ENCODE data around the gene NECTIN1.

The NECTIN1 gene

DNA sequence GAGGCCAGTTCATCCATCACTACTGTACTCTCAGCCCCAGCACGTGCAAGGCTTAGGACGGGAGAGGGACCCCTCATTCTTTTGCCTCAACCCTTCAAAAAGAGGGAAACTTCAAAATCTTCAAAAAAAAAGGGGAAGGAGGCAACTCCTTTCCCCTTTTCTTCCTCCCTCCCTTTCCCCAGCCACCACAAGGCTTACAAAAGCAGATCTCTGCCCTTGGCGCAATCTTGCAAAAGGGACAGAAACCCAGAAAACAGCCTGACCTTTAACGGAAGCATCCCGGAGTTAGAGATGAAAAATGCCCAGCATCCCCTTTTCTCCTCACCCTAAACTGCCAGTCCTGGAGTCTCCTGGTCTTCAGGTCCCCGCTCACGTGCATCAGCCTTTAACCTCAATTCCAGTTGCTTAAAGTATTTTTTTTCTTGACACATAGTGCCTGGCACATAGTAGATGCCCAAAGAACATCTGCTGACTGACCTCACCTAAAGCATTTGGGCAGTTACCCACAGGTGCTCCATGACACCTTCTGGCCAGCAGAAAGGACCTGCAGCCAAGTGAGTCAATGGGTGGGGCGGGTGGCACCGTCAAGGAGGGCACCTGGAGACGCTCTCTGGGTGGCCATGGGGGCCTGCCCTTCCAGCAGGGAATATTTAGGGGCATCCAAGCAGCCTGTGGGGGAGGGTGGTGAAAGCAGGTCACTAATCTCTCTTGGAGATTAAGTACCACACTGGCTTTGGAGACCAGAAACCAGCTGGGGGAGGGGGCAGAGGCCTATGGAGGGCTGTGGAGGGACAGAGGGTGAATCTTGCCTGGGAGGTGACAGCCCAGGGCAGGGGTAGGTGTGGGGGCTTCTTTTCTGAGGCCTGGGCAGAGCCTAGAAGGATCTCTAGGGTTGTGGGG lies 16.3 kb downstream of the NECTIN1 start:
- DNase-seq (ENCODE audit: low read depth) = no peak

- DNase-seq (ENCODE audit: low read depth) = no peak
Measured at GRCh38 chr11:119712006-119712405, 17.0 kb downstream of the NECTIN1 start.

DNA sequence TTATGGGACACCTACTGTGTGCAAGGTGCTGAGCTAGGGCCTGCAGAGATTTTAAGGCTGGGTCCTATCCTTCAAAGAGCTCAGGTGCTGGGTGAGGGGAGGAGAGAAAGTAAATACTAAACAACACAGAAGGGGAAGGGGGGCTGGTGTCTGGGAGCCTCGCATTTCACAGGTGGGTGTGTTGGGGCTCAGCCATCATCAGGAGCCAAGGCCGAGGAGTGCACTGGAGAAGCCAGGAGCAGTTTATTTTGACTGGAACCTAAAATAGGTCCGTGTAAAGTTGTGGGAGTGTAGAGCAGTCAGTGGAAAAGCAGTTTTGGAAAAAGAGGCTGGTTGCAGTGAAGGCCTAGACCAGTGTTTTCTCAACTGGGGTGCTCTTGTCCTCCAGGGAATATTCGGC lies 17.5 kb downstream of the NECTIN1 start:
- no peak for DNase-seq (ENCODE audit: low read depth)

DNA sequence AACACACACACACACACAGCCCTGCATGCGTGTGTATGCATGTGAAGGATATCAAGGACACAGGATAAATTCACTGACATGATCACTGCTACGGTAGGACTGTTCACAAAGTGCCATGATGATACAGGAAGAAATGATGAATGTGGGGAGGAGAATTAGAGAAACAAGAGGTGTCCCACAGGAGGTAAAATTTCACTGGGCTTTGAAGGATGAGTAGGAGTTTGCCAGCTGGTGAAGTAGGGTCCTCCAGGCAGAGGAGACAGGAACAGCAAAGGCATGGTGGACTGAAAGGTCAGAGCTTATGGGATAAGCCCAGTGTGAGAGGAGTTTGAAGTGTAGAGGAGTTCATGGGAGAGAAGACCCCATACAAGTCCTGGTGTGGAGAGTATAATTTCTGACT lies 18.6 kb downstream of the NECTIN1 start:
- no peak for DNase-seq (ENCODE audit: low read depth)

DNA sequence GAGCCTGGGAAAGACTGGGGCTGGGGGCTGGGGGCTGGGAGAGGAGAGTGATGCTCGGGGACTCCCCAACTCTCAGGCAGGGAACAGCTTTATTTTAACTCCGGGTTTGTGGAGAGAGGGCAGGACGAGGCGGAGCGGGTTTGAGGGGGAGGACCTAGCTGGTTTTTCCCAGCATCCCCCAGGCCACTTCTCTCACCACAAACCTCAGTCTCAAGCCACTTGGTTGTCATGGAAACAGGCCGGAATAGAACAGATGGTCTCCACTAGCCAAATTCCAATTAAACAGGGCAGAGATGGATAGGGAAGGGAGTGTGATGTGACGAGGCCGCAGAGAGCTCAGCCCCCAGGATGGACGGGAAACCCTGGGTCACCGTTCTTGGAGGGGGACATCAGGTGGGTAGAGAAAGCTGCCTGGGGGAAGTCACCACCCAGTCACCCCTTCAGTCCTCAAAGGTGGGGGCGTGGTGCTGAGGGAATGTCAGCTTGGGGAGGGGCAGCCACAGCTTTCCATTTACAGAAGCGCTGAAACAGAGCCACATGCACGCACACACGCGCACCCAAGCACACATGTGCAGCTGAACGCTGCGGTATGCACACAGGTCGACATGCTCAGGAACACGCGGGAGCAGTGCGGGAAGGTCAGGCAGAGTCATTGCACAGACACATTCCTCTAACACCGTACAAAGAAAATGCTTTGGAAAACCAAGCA lies 19.2 kb downstream of the NECTIN1 start:
- no peak for DNase-seq (ENCODE audit: low read depth)

- DNase-seq (ENCODE audit: low read depth) = no peak
Measured at GRCh38 chr11:119709171-119709570, 19.8 kb downstream of the NECTIN1 start.

DNA sequence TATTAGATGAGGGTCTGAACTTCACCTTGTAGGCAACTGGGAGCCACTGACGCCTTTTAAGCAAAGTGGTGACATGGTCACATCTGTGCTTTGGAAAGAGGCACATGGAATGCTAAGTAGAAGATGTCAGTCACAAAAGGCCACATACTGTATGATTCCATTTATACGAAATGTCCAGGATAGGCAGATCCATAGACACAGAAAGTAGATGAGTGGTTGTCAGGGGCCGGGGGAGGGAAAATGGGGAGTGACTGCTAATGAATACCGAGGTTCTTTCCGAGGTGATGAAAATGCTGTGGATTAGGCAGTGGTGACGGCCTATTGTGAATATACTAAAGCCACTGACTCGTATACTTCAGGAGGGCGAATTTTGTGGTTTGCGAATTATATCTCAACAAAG lies 20.6 kb downstream of the NECTIN1 start:
- DNase-seq (ENCODE audit: low read depth) = no peak

DNA sequence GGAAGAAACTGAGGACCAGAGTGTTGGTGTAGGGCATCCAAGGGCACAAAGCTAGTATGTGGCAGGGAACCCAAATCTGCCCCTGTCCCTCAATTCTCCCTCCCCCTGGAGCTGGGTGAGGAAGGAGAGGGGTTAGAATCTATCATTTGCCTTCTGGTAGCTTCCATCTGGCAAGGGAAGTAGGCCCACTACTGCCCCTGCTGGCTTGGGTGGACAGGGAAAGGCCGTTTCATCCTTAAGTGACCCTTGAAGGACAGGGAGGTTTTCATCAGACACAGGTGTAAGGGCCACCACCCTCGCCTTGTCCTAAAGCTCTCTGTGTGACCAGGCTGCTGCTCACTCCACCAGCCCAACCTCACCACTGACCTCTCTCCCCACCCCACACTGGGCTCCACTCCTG lies 22.1 kb downstream of the NECTIN1 start:
- DNase-seq (ENCODE audit: low read depth) = no peak

- no peak for DNase-seq (ENCODE audit: low read depth)
Measured at GRCh38 chr11:119706029-119706428, 23.0 kb downstream of the NECTIN1 start.

- DNase-seq (ENCODE audit: low read depth) = no peak
Measured at GRCh38 chr11:119705362-119705761, 23.6 kb downstream of the NECTIN1 start.

DNA sequence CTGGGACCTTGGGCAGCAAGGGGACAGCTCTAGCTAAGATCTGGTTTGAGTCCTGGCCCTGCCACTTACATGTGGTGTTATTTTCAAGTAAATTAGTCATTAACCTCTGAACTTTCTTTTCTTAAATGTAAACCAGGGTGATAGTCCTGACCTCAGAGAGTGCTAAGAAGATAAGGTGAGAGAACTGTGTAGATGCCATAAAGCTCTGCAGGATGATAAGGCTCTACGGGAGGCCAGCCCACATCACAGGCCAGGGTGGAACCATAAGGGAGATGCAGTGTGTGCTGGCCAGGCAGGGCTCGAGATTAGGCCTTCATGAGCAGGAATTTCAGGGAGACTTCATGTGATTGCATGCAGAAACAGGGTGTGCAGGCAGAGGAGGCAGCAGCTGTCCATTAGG lies 24.2 kb downstream of the NECTIN1 start:
- DNase-seq (ENCODE audit: low read depth) = no peak

GRCh38 chr11:119701591-119702549 lies 27.1 kb downstream of the NECTIN1 start:
- DNase-seq (ENCODE audit: low read depth) = no peak

- no peak for DNase-seq (ENCODE audit: low read depth)
Measured at GRCh38 chr11:119700536-119701346, 28.3 kb downstream of the NECTIN1 start.

GRCh38 chr11:119700030-119700429 lies 29.0 kb downstream of the NECTIN1 start:
- DNase-seq (ENCODE audit: low read depth) = no peak

GRCh38 chr11:119699227-119699626 lies 29.8 kb downstream of the NECTIN1 start:
- no peak for DNase-seq (ENCODE audit: low read depth)

DNA sequence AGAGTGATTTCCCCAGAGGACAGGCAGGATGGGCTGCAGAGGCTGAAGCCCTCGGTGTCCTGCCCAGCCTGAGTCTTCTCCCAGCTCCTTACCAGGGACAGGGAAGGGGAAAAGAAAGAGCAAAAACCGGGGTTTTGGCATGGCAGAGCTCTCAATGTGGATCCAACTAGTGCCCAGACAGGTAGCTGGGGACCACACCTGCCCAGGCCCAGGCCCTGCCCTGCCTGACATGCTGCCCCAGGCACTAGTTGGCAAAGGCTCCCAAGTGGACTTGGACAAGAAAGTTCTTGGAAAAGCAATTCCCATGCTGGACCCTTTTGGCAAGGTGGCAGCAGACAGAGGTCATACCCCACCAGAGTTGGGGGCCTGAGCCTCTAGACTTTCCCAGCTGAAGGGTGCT lies 31.1 kb downstream of the NECTIN1 start:
- DNase-seq (ENCODE audit: low read depth) = no peak

DNA sequence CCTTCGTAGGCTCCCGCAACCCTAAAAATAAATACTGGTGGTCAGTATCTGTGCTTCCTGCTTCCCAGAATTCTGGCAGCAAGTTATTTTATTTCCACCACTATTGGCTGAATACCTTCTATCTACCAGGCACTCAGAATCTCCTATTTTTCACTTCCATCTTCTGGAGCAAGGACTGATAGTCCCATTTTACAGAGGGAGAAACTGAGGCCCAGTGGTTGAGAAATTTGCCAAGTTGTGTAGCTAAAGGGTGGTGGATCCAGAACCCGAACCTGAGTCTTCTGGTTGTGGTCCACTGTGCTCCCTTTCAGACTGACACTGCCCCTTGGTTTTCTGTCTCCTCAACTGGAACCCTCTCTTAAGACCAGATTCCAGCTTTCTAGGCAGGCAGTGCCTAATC lies 31.6 kb downstream of the NECTIN1 start:
- no peak for DNase-seq (ENCODE audit: low read depth)

DNA sequence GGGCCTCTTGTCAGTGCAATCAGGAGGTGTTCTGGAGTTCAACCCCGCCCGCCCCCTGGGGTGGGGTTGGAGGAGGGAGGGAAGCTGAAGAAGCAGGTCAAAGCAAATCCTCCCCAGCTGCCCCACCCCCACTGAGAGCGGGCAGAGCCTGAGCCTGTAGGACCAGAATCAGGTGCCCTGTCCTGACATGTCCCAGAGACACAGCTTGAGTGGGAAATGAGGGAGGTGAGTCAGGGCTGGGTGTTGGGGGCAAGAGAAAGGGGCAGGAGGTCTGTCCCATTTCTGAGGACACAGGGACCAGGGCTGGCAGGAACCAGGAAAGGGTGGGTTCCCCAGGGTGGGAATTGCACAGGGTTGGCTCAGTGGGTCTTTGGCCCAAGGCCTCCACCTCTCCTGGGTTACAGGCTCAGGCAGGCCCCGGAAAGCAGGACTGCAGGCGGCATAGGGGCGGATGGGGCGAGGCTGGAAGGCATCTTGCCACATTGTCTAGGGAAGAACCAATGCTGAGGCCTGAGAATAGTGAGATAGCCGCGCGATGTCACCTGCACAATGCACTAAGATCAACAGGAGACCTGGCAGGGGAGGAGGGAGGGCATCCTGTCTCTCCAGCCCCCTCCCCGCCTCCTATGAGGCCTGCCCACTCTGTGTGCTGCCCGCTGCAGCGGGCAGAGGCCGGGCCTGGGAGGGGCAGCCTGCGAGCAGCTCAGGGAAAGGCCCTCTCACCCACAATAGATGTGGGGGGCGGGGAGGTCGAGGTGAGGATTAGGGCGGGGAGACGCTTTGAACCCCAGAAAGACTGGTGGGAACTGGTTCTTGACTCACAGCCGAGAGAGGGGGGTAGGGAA lies 32.4 kb downstream of the NECTIN1 start:
- no peak for DNase-seq (ENCODE audit: low read depth)

DNA sequence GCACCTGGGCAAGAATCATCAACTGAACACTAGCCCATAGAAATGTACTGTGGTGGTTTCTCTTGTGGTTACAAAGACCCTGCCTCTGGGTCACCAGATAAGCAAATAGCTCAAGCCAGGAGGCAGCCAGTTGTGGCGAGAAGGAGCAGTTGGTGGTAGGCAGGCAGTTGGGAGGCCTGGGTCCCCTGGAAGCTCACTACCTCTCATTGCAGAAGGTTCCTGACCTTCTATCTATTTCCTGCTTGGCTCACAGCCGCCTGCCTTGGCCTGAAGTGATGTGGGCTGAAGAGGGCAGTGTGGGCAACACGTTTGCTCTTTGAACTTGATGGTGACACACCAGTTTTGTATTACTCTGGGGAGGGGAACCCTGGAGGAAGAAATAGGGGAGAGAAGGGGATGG lies 34.7 kb downstream of the NECTIN1 start:
- DNase-seq (ENCODE audit: low read depth) = no peak

DNA sequence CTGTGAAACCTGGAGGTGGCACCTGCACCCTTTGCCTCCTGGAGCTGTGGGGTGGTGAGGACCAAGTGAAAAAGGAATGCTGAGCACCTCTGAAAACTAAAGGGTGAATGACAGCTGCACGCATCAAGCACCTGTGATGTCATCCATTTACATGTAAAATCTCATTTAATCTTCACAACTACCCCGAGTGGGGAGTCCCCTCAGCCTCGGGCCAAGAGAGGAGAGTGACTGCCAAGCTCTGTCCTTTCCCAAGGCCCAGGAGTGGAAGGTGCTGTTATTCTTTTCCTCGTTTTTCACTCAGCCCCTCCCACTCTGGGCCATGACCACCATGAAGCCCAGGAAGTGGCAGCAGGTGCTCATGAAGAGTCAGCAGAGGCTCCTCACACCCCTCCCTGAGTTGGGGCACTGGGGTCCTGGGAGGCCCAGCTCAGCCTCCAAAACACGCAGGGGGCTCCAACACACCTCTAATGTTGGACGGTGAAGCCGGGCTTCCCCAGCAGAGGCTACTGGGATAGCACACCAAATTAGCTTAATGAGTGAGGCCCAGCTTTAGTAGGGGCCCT lies 35.7 kb downstream of the NECTIN1 start:
- no peak for DNase-seq (ENCODE audit: low read depth)

Measured in activated gamma-delta T cell treated with anti-CD3 and anti-CD28 coated beads, Interleukin-2, amount 50 U/mL, for 16 hours (primary cell).